Choroid plexus epithelial cell (primary cell): ENCODE results near the gene EPHB1.
"Not testable (repeated sequence)": the region's sequence is repeated elsewhere in the genome, so short reads cannot be mapped to it uniquely, and the experiment has no call there.

Experiments
- DNase-seq: peaks from one replicate; pipeline ENCODE4 v3.0.0-alpha.2; 2010; ENCODE audit warnings: low read depth
- H3K4me3 ChIP-seq: 2 replicates; pipeline ENCODE4 v1.5.1; 2011; ENCODE audit warnings: low read depth, mild to moderate bottlenecking, control low read depth, low read length, moderate library complexity
- CTCF ChIP-seq: conservative IDR thresholded peaks from 2 replicates; pipeline ENCODE4 v1.5.1; 2011; ENCODE audit warnings: low read depth, mild to moderate bottlenecking, control low read depth, inconsistent platforms, low read length, moderate library complexity

The EPHB1 gene

GRCh38 chr3:135109681-135110080 lies 314.6 kb downstream of the EPHB1 start:
- no peak for DNase-seq
- TF ChIP-seq CTCF: no peak
- no peak overlapping the region for H3K4me3 ChIP-seq

- not testable (repeated sequence) for DNase-seq
These were observed 319.5 kb downstream of the EPHB1 start for GRCh38 chr3:135114551-135114950.

GRCh38 chr3:135117977-135118376 lies 322.9 kb downstream of the EPHB1 start:
- H3K4me3 ChIP-seq: no peak overlapping the region
- TF ChIP-seq CTCF: no peak
- no peak for DNase-seq

More at GRCh38 chr3:135114551-135114950, 319.5 kb downstream of the EPHB1 start:
- H3K4me3 ChIP-seq: not testable (repeated sequence)

GRCh38 chr3:135118792-135119191 lies 323.7 kb downstream of the EPHB1 start:
- no peak overlapping the region for H3K4me3 ChIP-seq
- TF ChIP-seq CTCF: no peak
- no peak for DNase-seq

- DNase-seq: peak; percentile 24
- TF ChIP-seq CTCF: no peak
These were observed 330.2 kb downstream of the EPHB1 start for GRCh38 chr3:135125171-135125801.

GRCh38 chr3:135127946-135128470 lies 332.9 kb downstream of the EPHB1 start:
- no peak for TF ChIP-seq CTCF
- H3K4me3 ChIP-seq: no peak overlapping the region
- no peak for DNase-seq

More at GRCh38 chr3:135125171-135125801, 330.2 kb downstream of the EPHB1 start:
- no peak overlapping the region for H3K4me3 ChIP-seq

- no peak for TF ChIP-seq CTCF
- DNase-seq: no peak
- no peak overlapping the region for H3K4me3 ChIP-seq
These were observed 333.8 kb downstream of the EPHB1 start for GRCh38 chr3:135128818-135129217.
